Uterus (tissue), 2 donors: ENCODE measurements around the gene FAM118A.

Source experiments
- CTCF ChIP-seq, 4 experiments: fragments of 200-600 bp in 2 of 4; fragments of 450-650 bp in 2 of 4; sonication (generic) in 2 of 4; IDR thresholded peaks; one replicate each; pipeline ENCODE4 v1.5.1; 2016 to 2019; ENCODE audit warnings: antibody characterized with exemption in 4 of 4, mild to moderate bottlenecking in 2 of 4, moderate library complexity in 1 of 4
- POLR2A ChIP-seq, 2 donors: fragments of 450-650 bp; IDR thresholded peaks; one replicate each; pipeline ENCODE4 v1.6.1; 2016; ENCODE audit warnings: antibody characterized with exemption in 2 of 2, mild to moderate bottlenecking in 1 of 2, moderate library complexity in 1 of 2

DNA sequence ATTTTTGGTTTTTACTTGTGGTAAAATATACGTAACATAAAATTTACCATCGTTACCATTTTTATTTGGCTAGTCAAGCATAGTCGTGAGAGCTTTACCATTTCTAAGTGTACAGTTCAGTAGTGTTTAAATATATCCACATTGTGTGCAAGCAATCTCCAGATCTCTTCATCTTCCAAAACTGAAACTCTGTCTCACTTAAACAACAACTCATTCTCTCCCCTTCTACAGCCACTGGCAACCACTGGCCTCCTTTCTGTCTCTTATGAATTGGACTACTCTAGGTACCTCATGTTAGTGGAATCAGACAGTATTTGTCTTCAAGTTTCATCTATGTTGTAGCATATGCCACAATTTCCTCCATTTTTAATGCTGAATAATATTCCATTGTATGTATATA is 66.3 kb downstream of the FAM118A start:
- TF ChIP-seq CTCF (IDR thresholded peaks at IDR 0.05): no peak
- no peak for TF ChIP-seq POLR2A (IDR thresholded peaks at IDR 0.05)
